IPS DF 6.9 (cell line): ENCODE data around the gene MILR1.
A peak's percentile ranks its signal among the peaks of the same experiment; 100 is the strongest.
"Not testable (repeated sequence)": the region's sequence is repeated elsewhere in the genome, so short reads cannot be mapped to it uniquely, and the experiment has no call there.

Experiments used
- DNase-seq: peaks from one replicate; pipeline ENCODE4 v3.0.0-alpha.2; 2013; ENCODE audit warnings: low read depth, low spot score
- H3K27ac ChIP-seq: one replicate; pipeline ENCODE4 v1.5.1; 2013; ENCODE audit warnings: low read length, control low read depth
- H3K27me3 ChIP-seq: 2 replicates; pipeline ENCODE4 v1.6.1; 2013; ENCODE audit warnings: mild to moderate bottlenecking, low read length; ENCODE audit not compliant: control insufficient read depth, insufficient read depth
- H3K36me3 ChIP-seq: 2 replicates; pipeline ENCODE4 v1.6.1; 2013; ENCODE audit warnings: low read length; ENCODE audit not compliant: control insufficient read depth, insufficient read depth
- H3K4me1 ChIP-seq: 2 replicates; pipeline ENCODE4 v1.6.1; 2013; ENCODE audit warnings: low read length; ENCODE audit not compliant: control insufficient read depth, insufficient read depth
- H3K4me3 ChIP-seq: 2 replicates; pipeline ENCODE4 v1.5.1; 2013; ENCODE audit warnings: mild to moderate bottlenecking, low read length
- H3K9me3 ChIP-seq: 2 replicates; pipeline ENCODE4 v1.6.1; 2013; ENCODE audit warnings: low read length, inconsistent platforms; ENCODE audit not compliant: control insufficient read depth, insufficient read depth
- WGBS: extraction: QIAGEN DNeasy Blood & Tissue Kit; methylation state at CpG from one replicate; pipeline ENCODE4 v1.1.7; 2013; ENCODE audit warnings: mixed read lengths, missing lambda C conversion rate; ENCODE audit not compliant: insufficient read length, insufficient coverage; 5-methylcytosine and 5-hydroxymethylcytosine counted together

MILR1 gene

GRCh38 chr17:64494121-64494520 lies 45.2 kb downstream of the MILR1 start:
- Histone ChIP-seq H3K36me3 (peaks cover 14% of the 10 kb centered on the region; the same call in 1 of the 2 replicates), H3K9me3 (no peaks in the 10 kb centered on the region), H3K4me3 (no peak overlapping the region), H3K27ac (no peak overlapping the region), H3K4me1 (no peaks in the 10 kb centered on the region), H3K27me3 (no peaks in the 10 kb centered on the region)
- DNase-seq, result no peak
- WGBS, result no CpG with 5 or more reads among the region's 2 CpGs

DNA sequence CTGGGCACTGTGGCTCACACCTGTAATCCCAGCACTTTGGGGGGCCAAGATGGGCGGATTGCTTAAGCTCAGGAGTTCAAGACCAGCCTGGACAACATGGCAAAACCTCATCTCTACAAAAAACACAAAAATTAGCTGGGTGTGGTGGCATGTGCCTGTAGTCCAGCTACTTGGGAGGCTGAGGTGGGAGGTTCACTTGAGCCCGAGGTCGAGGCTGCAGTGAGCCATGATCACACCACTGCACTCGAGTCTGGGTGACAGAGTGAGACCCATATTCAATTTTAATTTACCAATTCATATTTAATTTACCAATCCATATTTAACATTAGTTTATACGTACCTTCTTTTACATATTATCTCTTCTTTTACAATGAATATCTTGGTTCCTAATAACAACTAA lies 46.4 kb downstream of the MILR1 start:
- H3K4me1 ChIP-seq, H3K9me3 ChIP-seq, DNase-seq, H3K4me3 ChIP-seq, H3K27ac ChIP-seq, H3K27me3 ChIP-seq: not testable (repeated sequence)
- H3K36me3 ChIP-seq, result peaks cover 15% of the 10 kb centered on the region; the same call in 1 of the 2 replicates
- WGBS, result 100% methylated on average over 1 of the region's 5 CpGs

- no peak overlapping the region for H3K27ac ChIP-seq
- DNase-seq, result no peak
- H3K27me3 ChIP-seq, result no peaks in the 10 kb centered on the region
- H3K36me3 ChIP-seq, result peaks cover 20% of the 10 kb centered on the region; the same call in 1 of the 2 replicates
- H3K4me3 ChIP-seq, result peak overlapping the region; percentile 87
- no CpG with 5 or more reads among the region's 20 CpGs for WGBS
- H3K4me1 ChIP-seq, result no peaks in the 10 kb centered on the region
- no peaks in the 10 kb centered on the region for H3K9me3 ChIP-seq
Measured at GRCh38 chr17:64496348-64496785, 47.5 kb downstream of the MILR1 start.

DNA sequence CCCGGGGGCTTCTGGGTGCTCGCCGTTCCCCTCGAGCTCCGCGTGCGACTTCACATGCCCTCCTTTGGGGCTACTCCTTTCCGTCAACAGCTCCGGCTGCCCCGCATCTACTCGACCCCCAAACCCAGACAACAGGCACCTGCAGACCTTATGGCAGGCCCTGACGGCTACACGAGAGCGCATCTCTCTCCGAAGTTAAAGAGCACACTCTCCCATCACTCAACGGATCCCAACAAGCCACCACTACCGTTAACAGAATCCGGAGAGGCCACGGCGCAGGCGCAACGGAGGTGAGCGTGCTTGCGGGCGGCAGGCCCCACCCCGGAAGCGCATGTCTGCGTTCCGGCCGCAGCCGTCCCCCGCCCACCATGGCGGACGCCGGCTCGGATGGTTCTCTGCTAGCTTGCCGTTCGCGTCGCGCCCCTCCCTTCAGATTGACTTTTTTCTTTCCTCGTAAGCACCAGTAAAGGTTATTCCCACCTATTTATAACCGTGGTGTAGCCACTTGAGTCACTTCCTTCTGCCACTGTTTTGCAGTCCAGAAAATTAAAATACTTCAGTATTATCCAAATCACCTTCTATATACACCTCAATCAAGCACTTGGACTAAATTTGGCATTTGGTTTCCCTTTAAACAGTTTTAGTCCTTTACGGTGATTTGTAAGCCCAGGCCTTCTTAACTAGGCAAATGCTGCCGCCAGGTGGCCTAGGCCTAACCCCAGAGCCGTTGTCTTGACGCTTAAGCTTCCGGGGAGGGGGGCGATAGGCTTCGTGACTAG lies 48.1 kb downstream of the MILR1 start, which contains the start of gene POLG2:
POLG2 (minus strand) TSS at position 269 of the 779 bp plus-strand sequence; CDS start at position 183, 86 bp downstream.
- no peaks in the 10 kb centered on the region for H3K4me1 ChIP-seq
- WGBS, result no CpG with 5 or more reads among the region's 50 CpGs

GRCh38 chr17:64497565-64498035 lies 48.7 kb downstream of the MILR1 start:
- H3K27ac ChIP-seq, result no peak overlapping the region
- no peaks in the 10 kb centered on the region for H3K9me3 ChIP-seq
- WGBS, result no CpG with 5 or more reads among the region's 4 CpGs
- no peaks in the 10 kb centered on the region for H3K27me3 ChIP-seq
- no peaks in the 10 kb centered on the region for H3K4me1 ChIP-seq
- peak overlapping the region; percentile 87; the same call in 1 of the 2 replicates for H3K4me3 ChIP-seq
- H3K36me3 ChIP-seq, result peaks cover 29% of the 10 kb centered on the region; the same call in 1 of the 2 replicates
- no peak for DNase-seq

More for the DNA sequence above, 48.1 kb downstream of the MILR1 start, which contains the start of gene POLG2:
- no peaks in the 10 kb centered on the region for H3K27me3 ChIP-seq
- H3K36me3 ChIP-seq, result peaks cover 23% of the 10 kb centered on the region; the same call in 1 of the 2 replicates
- peak within 1 kb of the TSS; percentile 87 for H3K4me3 ChIP-seq
- peak; percentile 73 for DNase-seq
- no peak within 1 kb of the TSS for H3K27ac ChIP-seq
- H3K9me3 ChIP-seq, result no peaks in the 10 kb centered on the region

DNA sequence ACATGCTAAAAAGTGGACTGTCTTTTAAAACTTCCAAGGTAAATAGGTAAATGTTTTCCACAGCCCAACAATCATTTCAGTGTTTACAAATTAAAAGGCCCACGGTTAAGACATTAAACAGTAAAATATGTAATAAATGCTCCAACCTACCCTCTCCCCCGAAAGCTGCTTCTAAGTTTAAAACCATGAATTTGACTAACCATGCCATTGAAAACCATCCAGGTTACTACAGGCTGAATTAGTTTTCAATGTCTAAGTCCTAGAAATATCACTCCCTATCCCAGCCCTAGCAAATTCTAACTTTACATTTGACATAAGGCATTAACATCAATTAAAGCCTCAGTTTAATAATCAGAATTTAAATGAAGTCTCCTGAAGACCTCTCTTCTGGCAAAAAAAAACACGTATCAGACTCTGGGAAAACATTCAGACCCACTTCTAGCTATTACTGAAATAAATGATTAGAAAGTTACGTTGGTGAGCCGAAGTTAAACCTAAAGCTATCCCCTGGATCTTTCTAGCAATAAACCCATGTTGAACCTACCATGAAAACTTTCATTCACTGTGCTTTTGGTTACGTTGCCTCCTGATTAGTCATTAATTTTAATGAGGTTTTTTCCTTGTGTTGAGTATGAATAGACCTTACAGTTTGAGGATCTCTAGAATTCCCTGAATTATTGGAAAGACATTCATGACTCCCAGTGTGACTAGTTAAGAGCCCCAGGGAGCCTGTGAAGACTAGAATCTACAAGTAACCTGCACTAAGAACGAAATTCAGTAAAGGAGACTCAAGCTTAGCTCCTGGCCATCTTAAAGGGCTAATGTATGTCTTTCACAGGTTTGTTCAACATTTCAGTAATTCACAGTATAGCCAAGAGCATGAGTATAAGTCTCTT lies 49.6 kb downstream of the MILR1 start:
- no peaks in the 10 kb centered on the region for H3K9me3 ChIP-seq
- H3K4me3 ChIP-seq, result no peak overlapping the region
- DNase-seq, result no peak
- H3K36me3 ChIP-seq, result peaks cover 38% of the 10 kb centered on the region; the same call in 1 of the 2 replicates
- H3K27ac ChIP-seq, result no peak overlapping the region
- no CpG with 5 or more reads among the region's 7 CpGs for WGBS
- no peaks in the 10 kb centered on the region for H3K27me3 ChIP-seq
- H3K4me1 ChIP-seq, result no peaks in the 10 kb centered on the region

- WGBS, result no CpG with 5 or more reads among the region's 6 CpGs
- DNase-seq, result no peak
Measured at GRCh38 chr17:64499805-64500486, 51.0 kb downstream of the MILR1 start.

GRCh38 chr17:64500487-64500859 lies 51.6 kb downstream of the MILR1 start:
- no peak overlapping the region for H3K27ac ChIP-seq
- H3K27me3 ChIP-seq, result no peaks in the 10 kb centered on the region
- H3K9me3 ChIP-seq, result no peaks in the 10 kb centered on the region
- no peak for DNase-seq
- no peak overlapping the region for H3K4me3 ChIP-seq
- H3K4me1 ChIP-seq, result no peaks in the 10 kb centered on the region
- WGBS, result no CpG with 5 or more reads among the region's 8 CpGs
- peaks cover 42% of the 10 kb centered on the region; the same call in 1 of the 2 replicates for H3K36me3 ChIP-seq

More at GRCh38 chr17:64499805-64500486, 51.0 kb downstream of the MILR1 start:
- Histone ChIP-seq H3K9me3 (no peaks in the 10 kb centered on the region), H3K4me1 (no peaks in the 10 kb centered on the region), H3K27ac (no peak overlapping the region), H3K27me3 (no peaks in the 10 kb centered on the region), H3K4me3 (no peak overlapping the region), H3K36me3 (peaks cover 42% of the 10 kb centered on the region; the same call in 1 of the 2 replicates)

GRCh38 chr17:64500862-64501765 lies 52.2 kb downstream of the MILR1 start:
- WGBS, result no CpG with 5 or more reads among the region's 11 CpGs
- no peak overlapping the region for H3K27ac ChIP-seq

More at GRCh38 chr17:64500862-64501765, 52.2 kb downstream of the MILR1 start:
- H3K36me3 ChIP-seq, result peaks cover 42% of the 10 kb centered on the region; the same call in 1 of the 2 replicates
- H3K9me3 ChIP-seq, result no peaks in the 10 kb centered on the region
- H3K4me1 ChIP-seq, result no peaks in the 10 kb centered on the region
- H3K27me3 ChIP-seq, result no peaks in the 10 kb centered on the region
- no peak for DNase-seq
- no peak overlapping the region for H3K4me3 ChIP-seq
